ENCODE results near the gene HYDIN. TPM values are rescaled to one million over a fixed set of nuclear protein-coding genes. Genes with fewer than 3 reads are reported as not detected.

HYDIN gene
- total and polyA plus RNA-seq, 3 experiments from 2014 or later, result not detected

GRCh38 chr16:71216714-71217113 is 13.8 kb downstream of the HYDIN start:
- H3K4me3 Mint-ChIP-seq, result no peak overlapping the region
- ChIA-PET CTCF (no interaction called here), POLR2A (no interaction called here)
- H3K27ac Mint-ChIP-seq, result no peak overlapping the region
- no peak for DNase-seq
- peaks cover 6 to 18% of the 10 kb centered on the region in 2 donors for H3K27me3 Mint-ChIP-seq
- Histone ChIP-seq H3K4me3 (ENCODE audit: low read length) (no peak overlapping the region), H3K4me1 (ENCODE audit: insufficient read depth, low read length) (no peaks in the 10 kb centered on the region), H3K36me3 (ENCODE audit: insufficient read depth, low read length) (no peaks in the 10 kb centered on the region), H3K27ac (ENCODE audit: low read depth, low read length) (no peak overlapping the region), H3K9me3 (ENCODE audit: low read length) (no peaks in the 10 kb centered on the region), H3K27me3 (ENCODE audit: insufficient read depth, low read length, poor library complexity, severe bottlenecking) (no peaks in the 10 kb centered on the region)
- H3K4me1 Mint-ChIP-seq, result no peaks in the 10 kb centered on the region
- H3K9me3 Mint-ChIP-seq, result peaks cover 0 to 1% (median 1%) of the 10 kb centered on the region in 5 donors
- no peaks in the 10 kb centered on the region for H3K36me3 Mint-ChIP-seq

DNA sequence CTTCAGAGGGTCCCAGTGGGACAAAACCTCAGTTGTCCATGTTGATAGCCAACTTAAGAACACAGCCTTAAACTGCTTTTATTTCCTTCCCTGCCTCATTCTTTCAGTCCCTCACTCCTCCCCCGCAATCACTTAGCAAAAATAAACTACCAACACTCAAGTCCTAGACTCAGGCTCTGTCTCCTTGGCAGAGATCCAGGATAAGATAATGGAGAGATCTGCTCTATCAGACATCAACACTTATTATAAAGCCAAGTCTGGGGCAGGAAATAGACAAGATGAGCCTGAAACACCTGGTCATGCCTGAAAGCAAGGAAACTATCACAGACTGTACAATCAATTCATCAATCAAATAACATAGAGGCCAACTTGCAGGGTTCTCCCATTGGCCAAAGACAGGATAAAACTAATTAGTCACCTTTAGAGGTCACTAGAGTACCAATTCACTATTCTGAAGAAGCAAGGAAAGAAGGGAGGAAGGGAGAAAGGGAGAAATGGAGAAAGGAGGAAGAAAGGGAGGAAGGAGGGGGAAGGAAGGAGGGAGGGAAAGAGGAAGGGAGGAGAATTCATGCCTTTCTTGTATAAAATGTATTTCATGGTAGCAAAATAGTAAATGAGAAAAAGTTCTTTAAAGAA is 15.7 kb downstream of the HYDIN start:
- H3K27ac ChIP-seq (ENCODE audit: low read depth, low read length), result no peak overlapping the region
- H3K4me1 Mint-ChIP-seq, result no peaks in the 10 kb centered on the region
- no peaks in the 10 kb centered on the region for H3K4me1 ChIP-seq (ENCODE audit: insufficient read depth, low read length)
- DNase-seq, result no peak
- ChIA-PET POLR2A (no interaction called here), CTCF (no interaction called here)
- H3K36me3 Mint-ChIP-seq, result no peaks in the 10 kb centered on the region
- peak overlapping the region in 1 of 8 donors; percentile 13 for H3K27ac Mint-ChIP-seq
- no peaks in the 10 kb centered on the region for H3K36me3 ChIP-seq (ENCODE audit: insufficient read depth, low read length)
- no peak overlapping the region for H3K4me3 ChIP-seq (ENCODE audit: low read length)
- H3K9me3 Mint-ChIP-seq, result peaks cover 0 to 4% (median 2%) of the 10 kb centered on the region in 5 donors
- no peaks in the 10 kb centered on the region for H3K27me3 ChIP-seq (ENCODE audit: insufficient read depth, low read length, poor library complexity, severe bottlenecking)
- H3K27me3 Mint-ChIP-seq, result peaks cover 8 to 24% of the 10 kb centered on the region in 2 donors
- no peak overlapping the region for H3K4me3 Mint-ChIP-seq
- no peaks in the 10 kb centered on the region for H3K9me3 ChIP-seq (ENCODE audit: low read length)

DNA sequence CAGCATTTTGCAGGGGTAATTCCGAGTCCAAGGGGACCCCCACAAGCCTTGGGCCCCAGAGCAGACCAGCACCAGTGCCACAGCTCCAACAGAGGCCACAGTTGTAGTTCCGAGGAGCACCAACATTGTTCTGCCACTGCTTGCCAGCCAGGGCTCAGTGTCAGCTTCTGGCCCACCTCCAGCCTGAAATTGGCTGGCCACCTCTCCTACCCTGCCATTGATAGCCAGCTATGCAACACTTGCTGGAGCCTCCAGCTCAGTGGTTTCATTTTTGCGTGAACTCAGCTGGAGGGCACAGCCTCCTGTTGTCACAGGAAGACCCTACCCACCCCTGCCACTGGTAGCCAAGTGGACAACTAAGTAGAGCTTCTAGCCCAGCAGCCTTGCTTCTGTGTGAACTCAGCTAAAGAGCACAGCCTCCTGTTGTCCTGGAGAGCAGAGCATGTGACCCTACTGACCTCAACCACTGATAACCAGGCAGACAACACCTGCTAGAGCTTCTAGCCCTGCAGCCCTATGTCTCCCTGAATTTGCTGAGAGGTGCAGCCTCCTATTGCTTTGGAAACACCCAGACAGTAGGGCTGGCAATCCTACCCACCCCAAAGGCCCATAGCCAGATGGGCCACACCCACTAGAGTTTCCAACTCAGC is 24.9 kb downstream of the HYDIN start:
- H3K27ac Mint-ChIP-seq, result no peak overlapping the region
- H3K36me3 Mint-ChIP-seq, result peaks cover 0 to 1% (median 0%) of the 10 kb centered on the region in 3 donors
- Histone ChIP-seq H3K27me3 (ENCODE audit: insufficient read depth, low read length, poor library complexity, severe bottlenecking) (no peaks in the 10 kb centered on the region), H3K27ac (ENCODE audit: low read depth, low read length) (no peak overlapping the region), H3K9me3 (ENCODE audit: low read length) (no peaks in the 10 kb centered on the region), H3K4me1 (ENCODE audit: insufficient read depth, low read length) (no peaks in the 10 kb centered on the region), H3K4me3 (ENCODE audit: low read length) (no peak overlapping the region), H3K36me3 (ENCODE audit: insufficient read depth, low read length) (no peaks in the 10 kb centered on the region)
- no peaks in the 10 kb centered on the region for H3K4me1 Mint-ChIP-seq
- DNase-seq, result no peak
- H3K27me3 Mint-ChIP-seq, result peaks cover 19 to 68% of the 10 kb centered on the region in 2 donors
- H3K9me3 Mint-ChIP-seq, result peaks cover 22 to 39% (median 27%) of the 10 kb centered on the region in 5 donors
- ChIA-PET POLR2A (no interaction called here), CTCF (no interaction called here)
- no peak overlapping the region for H3K4me3 Mint-ChIP-seq

DNA sequence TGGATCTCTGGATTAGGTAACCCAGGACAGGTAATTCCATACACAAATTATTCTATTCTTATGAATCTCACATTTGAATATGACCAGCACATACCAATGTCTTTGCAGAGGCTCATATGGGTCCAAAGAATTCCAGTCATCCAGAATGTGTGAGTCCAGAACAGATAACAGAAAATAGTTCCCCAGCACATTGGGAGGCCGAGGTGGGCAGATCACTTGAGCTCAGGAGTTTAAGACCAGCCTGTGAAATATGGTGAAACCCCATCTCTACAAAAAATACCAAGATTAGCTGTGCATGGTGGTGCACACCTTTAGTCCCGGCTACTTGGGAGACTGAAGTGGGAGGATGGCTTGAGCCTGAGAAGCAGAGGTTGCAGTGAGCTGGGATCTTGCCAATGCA is 26.9 kb downstream of the HYDIN start:
- Histone ChIP-seq H3K27me3 (ENCODE audit: insufficient read depth, low read length, poor library complexity, severe bottlenecking) (no peaks in the 10 kb centered on the region), H3K27ac (ENCODE audit: low read depth, low read length) (no peak overlapping the region), H3K9me3 (ENCODE audit: low read length) (no peaks in the 10 kb centered on the region), H3K4me3 (ENCODE audit: low read length) (no peak overlapping the region), H3K4me1 (ENCODE audit: insufficient read depth, low read length) (no peaks in the 10 kb centered on the region), H3K36me3 (ENCODE audit: insufficient read depth, low read length) (no peaks in the 10 kb centered on the region)
- Mint-ChIP-seq H3K27ac (no peak overlapping the region), H3K9me3 (peaks cover 27 to 38% (median 29%) of the 10 kb centered on the region in 5 donors), H3K36me3 (peaks cover 0 to 1% (median 0%) of the 10 kb centered on the region in 3 donors), H3K4me3 (no peak overlapping the region), H3K27me3 (peaks cover 20 to 64% of the 10 kb centered on the region in 2 donors), H3K4me1 (no peaks in the 10 kb centered on the region)
- CTCF ChIA-PET, result no interaction called here
- no peak for DNase-seq
- POLR2A ChIA-PET, result no interaction called here

DNA sequence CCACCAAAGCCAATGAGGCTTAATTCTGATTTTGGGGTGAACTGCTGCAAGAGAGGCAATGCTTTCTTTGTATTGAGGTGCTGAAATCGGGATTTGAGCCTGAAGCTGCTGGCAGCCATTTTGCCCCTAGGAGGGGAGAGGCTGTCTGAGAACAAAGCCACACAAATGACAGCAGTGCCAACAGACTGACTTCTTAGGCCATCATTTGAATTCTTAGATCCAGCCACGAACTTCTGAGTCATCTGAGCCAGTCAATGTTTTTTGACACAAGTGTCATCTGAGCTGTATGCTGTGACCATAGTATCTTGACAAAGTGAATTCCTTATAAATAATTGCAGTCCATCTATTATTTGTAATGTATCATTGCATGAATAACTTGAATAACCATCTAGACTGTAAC is 29.0 kb downstream of the HYDIN start:
- H3K9me3 ChIP-seq (ENCODE audit: low read length), result no peaks in the 10 kb centered on the region
- H3K27me3 ChIP-seq (ENCODE audit: insufficient read depth, low read length, poor library complexity, severe bottlenecking), result no peaks in the 10 kb centered on the region
- Mint-ChIP-seq H3K27me3 (peaks cover 20 to 47% of the 10 kb centered on the region in 2 donors), H3K4me1 (no peaks in the 10 kb centered on the region), H3K27ac (no peak overlapping the region), H3K4me3 (no peak overlapping the region), H3K36me3 (peaks cover 0 to 1% (median 0%) of the 10 kb centered on the region in 3 donors), H3K9me3 (peaks cover 13 to 28% (median 13%) of the 10 kb centered on the region in 5 donors)
- no peaks in the 10 kb centered on the region for H3K4me1 ChIP-seq (ENCODE audit: insufficient read depth, low read length)
- no peak overlapping the region for H3K4me3 ChIP-seq (ENCODE audit: low read length)
- ChIA-PET CTCF (interaction anchor here (1.2 kb wide), 1 partner anchor 10 kb away, joined by 3 read pairs; no protein-coding TSS in a partner anchor), POLR2A (no interaction called here)
- no peak overlapping the region for H3K27ac ChIP-seq (ENCODE audit: low read depth, low read length)
- no peak for DNase-seq
- H3K36me3 ChIP-seq (ENCODE audit: insufficient read depth, low read length), result no peaks in the 10 kb centered on the region

DNA sequence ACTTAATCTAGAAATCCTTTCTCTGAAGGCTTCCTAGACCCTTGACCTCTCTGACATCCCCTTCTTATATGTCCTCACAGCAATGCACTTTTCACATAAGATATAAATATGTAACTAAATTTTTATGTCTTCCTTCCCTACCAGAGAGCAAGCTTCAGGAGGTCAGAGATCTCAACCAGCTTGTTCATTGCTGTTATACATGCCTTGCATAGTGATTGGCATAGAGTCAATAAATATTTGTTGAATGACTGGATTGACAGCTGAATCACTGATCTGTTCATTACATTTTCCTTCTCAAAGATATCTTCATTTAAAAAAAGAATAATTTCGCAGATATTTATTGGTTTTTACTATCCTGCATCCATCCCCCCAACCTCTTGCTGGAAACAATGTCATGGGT is 29.5 kb downstream of the HYDIN start:
- no peaks in the 10 kb centered on the region for H3K36me3 ChIP-seq (ENCODE audit: insufficient read depth, low read length)
- CTCF ChIA-PET, result no interaction called here
- H3K9me3 Mint-ChIP-seq, result peaks cover 8 to 24% (median 10%) of the 10 kb centered on the region in 5 donors
- H3K27ac Mint-ChIP-seq, result no peak overlapping the region
- no peak overlapping the region for H3K27ac ChIP-seq (ENCODE audit: low read depth, low read length)
- H3K27me3 Mint-ChIP-seq, result peaks cover 16 to 46% of the 10 kb centered on the region in 2 donors
- no peaks in the 10 kb centered on the region for H3K4me1 ChIP-seq (ENCODE audit: insufficient read depth, low read length)
- POLR2A ChIA-PET, result no interaction called here
- no peaks in the 10 kb centered on the region for H3K4me1 Mint-ChIP-seq
- no peak overlapping the region for H3K4me3 ChIP-seq (ENCODE audit: low read length)
- no peaks in the 10 kb centered on the region for H3K27me3 ChIP-seq (ENCODE audit: insufficient read depth, low read length, poor library complexity, severe bottlenecking)
- H3K4me3 Mint-ChIP-seq, result no peak overlapping the region
- H3K36me3 Mint-ChIP-seq, result peaks cover 0 to 1% (median 0%) of the 10 kb centered on the region in 3 donors
- no peak for DNase-seq
- H3K9me3 ChIP-seq (ENCODE audit: low read length), result no peaks in the 10 kb centered on the region

DNA sequence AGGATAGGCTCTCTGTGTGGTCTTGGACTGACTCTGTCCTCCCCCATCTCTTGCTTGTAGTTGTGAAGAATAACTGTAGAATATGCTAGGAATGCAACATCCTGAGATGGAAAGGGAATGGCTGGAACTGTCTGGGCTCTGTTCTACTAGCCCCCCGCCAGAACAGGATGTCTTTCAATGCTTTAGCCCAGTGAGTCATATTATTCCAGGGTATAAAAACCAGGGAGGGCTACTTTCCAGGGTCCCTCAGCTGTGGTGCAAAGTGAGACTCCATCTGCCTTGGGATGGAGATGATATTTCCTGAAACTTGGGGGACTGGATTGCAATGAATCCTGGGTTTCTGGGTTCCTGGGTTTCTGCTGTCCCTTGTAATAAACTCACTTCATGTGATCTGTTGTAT is 32.1 kb downstream of the HYDIN start:
- Histone ChIP-seq H3K27ac (ENCODE audit: low read depth, low read length) (no peak overlapping the region), H3K9me3 (ENCODE audit: low read length) (no peaks in the 10 kb centered on the region), H3K27me3 (ENCODE audit: insufficient read depth, low read length, poor library complexity, severe bottlenecking) (no peaks in the 10 kb centered on the region), H3K4me1 (ENCODE audit: insufficient read depth, low read length) (no peaks in the 10 kb centered on the region), H3K4me3 (ENCODE audit: low read length) (no peak overlapping the region), H3K36me3 (ENCODE audit: insufficient read depth, low read length) (no peaks in the 10 kb centered on the region)
- no peak for DNase-seq
- CTCF ChIA-PET, result interaction anchor here (1.1 kb wide), 1 partner anchor 9 kb away, joined by 4 read pairs; no protein-coding TSS in a partner anchor
- Mint-ChIP-seq H3K4me3 (no peak overlapping the region), H3K36me3 (peaks cover 0 to 1% (median 0%) of the 10 kb centered on the region in 3 donors), H3K4me1 (no peaks in the 10 kb centered on the region), H3K27ac (no peak overlapping the region), H3K9me3 (peaks cover 7 to 17% (median 9%) of the 10 kb centered on the region in 5 donors), H3K27me3 (peaks cover 9 to 41% of the 10 kb centered on the region in 2 donors)
- POLR2A ChIA-PET, result no interaction called here

- Mint-ChIP-seq H3K27me3 (peaks cover 3 to 20% of the 10 kb centered on the region in 2 donors), H3K9me3 (peaks cover 0 to 3% (median 0%) of the 10 kb centered on the region in 5 donors), H3K4me3 (no peak overlapping the region), H3K4me1 (no peaks in the 10 kb centered on the region), H3K27ac (no peak overlapping the region), H3K36me3 (no peaks in the 10 kb centered on the region)
- H3K27me3 ChIP-seq (ENCODE audit: insufficient read depth, low read length, poor library complexity, severe bottlenecking), result no peaks in the 10 kb centered on the region
- ChIA-PET POLR2A (no interaction called here), CTCF (no interaction called here)
- H3K36me3 ChIP-seq (ENCODE audit: insufficient read depth, low read length), result no peaks in the 10 kb centered on the region
- H3K9me3 ChIP-seq (ENCODE audit: low read length), result no peaks in the 10 kb centered on the region
- H3K4me3 ChIP-seq (ENCODE audit: low read length), result no peak overlapping the region
- no peak overlapping the region for H3K27ac ChIP-seq (ENCODE audit: low read depth, low read length)
- no peaks in the 10 kb centered on the region for H3K4me1 ChIP-seq (ENCODE audit: insufficient read depth, low read length)
- no peak for DNase-seq
Observed at GRCh38 chr16:71192387-71192786, 38.1 kb downstream of the HYDIN start.
